ENCODE measurements around the gene CPED1. TPM values are rescaled to one million over a fixed set of nuclear protein-coding genes. Genes with fewer than 3 reads are reported as not detected.

CPED1 gene
- total RNA-seq, 4 donors from 2014 or later: 1.3 to 5.6 (median 3.6) TPM

DNA sequence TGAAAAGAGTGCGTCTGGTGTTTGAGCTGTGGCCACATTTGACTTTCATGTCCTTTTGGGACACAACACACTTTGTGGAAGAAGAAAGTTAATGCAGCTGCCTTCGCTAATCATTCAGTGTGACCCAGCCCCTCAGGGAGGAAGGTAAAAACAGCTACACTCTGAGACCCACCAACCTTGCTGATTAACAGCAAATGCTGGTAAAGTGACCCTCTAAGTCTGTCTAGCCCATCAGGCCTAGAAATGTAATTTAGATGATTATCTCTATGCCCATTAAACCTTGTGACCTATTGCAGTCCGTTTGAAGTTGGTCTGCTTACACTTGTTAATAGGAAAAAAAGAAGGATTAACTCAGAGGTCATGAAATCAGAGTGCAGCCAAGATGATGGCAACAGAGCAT, 178.4 kb downstream of the CPED1 start:
- TF ChIP-seq CTCF (IDR thresholded peaks at IDR 0.05) (no peak), POLR2AphosphoS5 (IDR thresholded peaks at IDR 0.05) (no peak), POLR2A (IDR thresholded peaks at IDR 0.05) (no peak), EP300 (IDR thresholded peaks at IDR 0.05) (no peak)
- H3K36me3 ChIP-seq: no peaks in the 10 kb centered on the region
- no peak overlapping the region for H3K4me3 ChIP-seq
- DNase-seq (ENCODE audit: low spot score in 2 of 2): no peak
- no peak overlapping the region for H3K27ac ChIP-seq
- 65% methylated on average over 3 of the region's 3 CpGs for WGBS
- no peaks in the 10 kb centered on the region for H3K4me1 ChIP-seq
- H3K27me3 ChIP-seq: no peaks in the 10 kb centered on the region
- no peaks in the 10 kb centered on the region for H3K9me3 ChIP-seq

GRCh38 chr7:121167971-121168370, 179.5 kb downstream of the CPED1 start:
- H3K9me3 ChIP-seq: no peaks in the 10 kb centered on the region
- H3K4me3 ChIP-seq: no peak overlapping the region
- H3K27me3 ChIP-seq: no peaks in the 10 kb centered on the region
- no peak overlapping the region for H3K27ac ChIP-seq
- WGBS: 90% methylated on average over 9 of the region's 9 CpGs
- no peak for DNase-seq (ENCODE audit: low spot score in 2 of 2)
- H3K4me1 ChIP-seq: no peaks in the 10 kb centered on the region
- H3K36me3 ChIP-seq: no peaks in the 10 kb centered on the region
- TF ChIP-seq POLR2A (IDR thresholded peaks at IDR 0.05) (no peak), EP300 (IDR thresholded peaks at IDR 0.05) (no peak), CTCF (IDR thresholded peaks at IDR 0.05) (no peak), POLR2AphosphoS5 (IDR thresholded peaks at IDR 0.05) (no peak)

GRCh38 chr7:121169469-121169868, 181.0 kb downstream of the CPED1 start:
- 75% methylated on average over 2 of the region's 2 CpGs for WGBS
- Histone ChIP-seq H3K27me3 (no peaks in the 10 kb centered on the region), H3K27ac (no peak overlapping the region), H3K9me3 (no peaks in the 10 kb centered on the region), H3K4me1 (no peaks in the 10 kb centered on the region), H3K36me3 (no peaks in the 10 kb centered on the region), H3K4me3 (no peak overlapping the region)
- TF ChIP-seq CTCF (IDR thresholded peaks at IDR 0.05): no peak
- no peak for TF ChIP-seq EP300 (IDR thresholded peaks at IDR 0.05)
- no peak for TF ChIP-seq POLR2AphosphoS5 (IDR thresholded peaks at IDR 0.05)
- no peak for TF ChIP-seq POLR2A (IDR thresholded peaks at IDR 0.05)
- DNase-seq (ENCODE audit: low spot score in 2 of 2): no peak

GRCh38 chr7:121172484-121172883, 184.0 kb downstream of the CPED1 start:
- Histone ChIP-seq H3K27me3 (no peaks in the 10 kb centered on the region), H3K36me3 (no peaks in the 10 kb centered on the region), H3K4me1 (peaks cover 3% of the 10 kb centered on the region), H3K27ac (no peak overlapping the region), H3K9me3 (no peaks in the 10 kb centered on the region), H3K4me3 (no peak overlapping the region)
- WGBS: 88% methylated on average over 1 of the region's 1 CpG
- TF ChIP-seq POLR2AphosphoS5 (IDR thresholded peaks at IDR 0.05) (no peak), EP300 (IDR thresholded peaks at IDR 0.05) (no peak), POLR2A (IDR thresholded peaks at IDR 0.05) (no peak), CTCF (IDR thresholded peaks at IDR 0.05) (no peak)
- DNase-seq (ENCODE audit: low spot score in 2 of 2): no peak

DNA sequence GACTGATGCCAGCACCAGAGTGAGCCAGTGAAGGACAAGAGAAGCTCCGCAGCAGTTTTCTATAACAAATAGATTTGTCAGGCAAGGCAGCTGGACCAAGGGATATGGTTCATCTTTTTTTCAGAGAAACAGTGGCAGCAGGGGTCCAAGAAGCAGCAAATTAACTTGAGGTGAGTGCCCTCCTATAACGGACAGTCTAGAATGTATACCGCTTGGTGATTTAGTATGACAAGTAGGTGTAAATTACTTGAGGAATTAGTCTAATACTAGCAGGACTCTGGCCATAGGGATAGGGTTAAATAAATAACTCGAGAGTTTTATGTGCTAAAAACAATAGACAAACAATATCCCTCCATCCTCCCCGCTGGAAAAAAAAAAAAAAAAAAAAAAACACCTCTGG, 187.3 kb downstream of the CPED1 start:
- Histone ChIP-seq H3K27ac (no peak overlapping the region), H3K4me1 (peaks cover 3% of the 10 kb centered on the region), H3K9me3 (no peaks in the 10 kb centered on the region), H3K4me3 (no peak overlapping the region), H3K36me3 (no peaks in the 10 kb centered on the region), H3K27me3 (no peaks in the 10 kb centered on the region)
- 75% methylated on average over 5 of the region's 5 CpGs for WGBS
- no peak for TF ChIP-seq POLR2AphosphoS5 (IDR thresholded peaks at IDR 0.05)
- no peak for TF ChIP-seq POLR2A (IDR thresholded peaks at IDR 0.05)
- TF ChIP-seq EP300 (IDR thresholded peaks at IDR 0.05): no peak
- no peak for TF ChIP-seq CTCF (IDR thresholded peaks at IDR 0.05)
- no peak for DNase-seq (ENCODE audit: low spot score in 2 of 2)

Measured in suprapubic skin (tissue), 4 donors.